GM19467 (cell line): ENCODE data around the gene ATF7.
"Not testable (repeated sequence)": the region's sequence is repeated elsewhere in the genome, so short reads cannot be mapped to it uniquely, and the experiment has no call there.

ENCODE experiments used
- ATAC-seq: cut with Tn5 transposase; IDR thresholded peaks from one replicate; pipeline ENCODE4 v1.9.1; 2021; ENCODE audit warnings: mild to moderate bottlenecking, moderate library complexity; ENCODE audit not compliant: unreplicated experiment

The ATF7 gene

GRCh38 chr12:53627919-53628318, 1.7 kb upstream of the ATF7 start:
- ATAC-seq, result no peak

- no peak for ATAC-seq
These were observed 554 bp upstream of the ATF7 start for GRCh38 chr12:53626702-53627169.

- no peak for ATAC-seq
These were observed 723 bp downstream of the ATF7 start for GRCh38 chr12:53625373-53625945.

GRCh38 chr12:53624956-53625355, 1.2 kb downstream of the ATF7 start:
- no peak for ATAC-seq

GRCh38 chr12:53624458-53624857, 1.7 kb downstream of the ATF7 start:
- ATAC-seq, result no peak

GRCh38 chr12:53623548-53624385, 2.4 kb downstream of the ATF7 start:
- ATAC-seq, result no peak

- ATAC-seq, result no peak
These were observed 3.5 kb downstream of the ATF7 start for GRCh38 chr12:53622724-53623123.

- no peak for ATAC-seq
These were observed 7.9 kb downstream of the ATF7 start for GRCh38 chr12:53618275-53618674.

GRCh38 chr12:53617700-53618099, 8.5 kb downstream of the ATF7 start:
- ATAC-seq, result no peak

GRCh38 chr12:53616950-53617349, 9.2 kb downstream of the ATF7 start:
- ATAC-seq, result no peak

GRCh38 chr12:53613821-53614220, 12.4 kb downstream of the ATF7 start:
- no peak for ATAC-seq

- ATAC-seq, result no peak
These were observed 13.2 kb downstream of the ATF7 start for GRCh38 chr12:53612978-53613377.

GRCh38 chr12:53611304-53611703, 14.9 kb downstream of the ATF7 start:
- ATAC-seq, result no peak

GRCh38 chr12:53606688-53607087, 19.5 kb downstream of the ATF7 start:
- not testable (repeated sequence) for ATAC-seq

GRCh38 chr12:53604581-53604980, 21.6 kb downstream of the ATF7 start:
- no peak for ATAC-seq

- ATAC-seq, result no peak
These were observed 22.4 kb downstream of the ATF7 start for GRCh38 chr12:53603804-53604203.

- no peak for ATAC-seq
These were observed 23.0 kb downstream of the ATF7 start for GRCh38 chr12:53603196-53603595.

- ATAC-seq, result no peak
These were observed 23.9 kb downstream of the ATF7 start for GRCh38 chr12:53602176-53602864.

GRCh38 chr12:53601296-53601847, 24.8 kb downstream of the ATF7 start:
- no peak for ATAC-seq

GRCh38 chr12:53600490-53601295, 25.5 kb downstream of the ATF7 start:
- ATAC-seq, result no peak

GRCh38 chr12:53599579-53599978, 26.6 kb downstream of the ATF7 start:
- no peak for ATAC-seq
